Measurements from ENCODE around the gene TECPR2.
A peak's percentile ranks its signal among the peaks of the same experiment; 100 is the strongest.

Gene TECPR2

DNA sequence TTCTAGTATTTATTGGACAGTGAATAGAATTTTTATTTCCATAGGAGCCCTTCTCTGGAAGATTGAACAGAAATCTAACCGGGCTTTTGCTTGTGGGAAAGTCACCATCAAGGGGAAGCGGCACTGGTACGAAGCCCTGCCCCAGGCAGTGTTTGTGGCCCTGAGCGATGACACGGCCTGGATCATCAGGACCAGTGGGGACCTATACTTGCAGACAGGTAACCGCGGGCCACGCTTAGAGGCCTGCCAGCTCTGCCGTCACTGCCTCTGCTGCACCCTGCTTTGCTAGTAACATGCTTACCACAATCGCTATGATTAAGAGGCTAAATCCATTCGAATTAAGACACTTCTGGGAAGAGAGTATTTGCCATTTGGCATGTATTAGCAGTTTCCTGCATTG is 77.7 kb downstream of the TECPR2 start:
- no peak overlapping the region for H4K8ac ChIP-seq (ENCODE audit: low read depth, low read length)
- H2BK120ac ChIP-seq (ENCODE audit: insufficient read depth, low read length, poor library complexity) = no peak overlapping the region
- H3K9ac ChIP-seq (ENCODE audit: low read length) = no peak overlapping the region
- no peak overlapping the region for H3K4ac ChIP-seq (ENCODE audit: low read depth, low read length)
- no CpG with 5 or more reads among the region's 11 CpGs for WGBS (ENCODE audit: extremely low coverage, insufficient coverage, insufficient read length)
- H4K91ac ChIP-seq (ENCODE audit: low read depth, low read length) = no peak overlapping the region
- H3K4me1 ChIP-seq (ENCODE audit: control insufficient read depth in 1 of 2, insufficient read depth in 2 of 2, low read length in 2 of 2) = peaks cover 5 to 11% of the 10 kb centered on the region in 2 experiments
- no peak overlapping the region for H3K23ac ChIP-seq (ENCODE audit: low read length)
- H3K18ac ChIP-seq (ENCODE audit: low read length) = no peak overlapping the region
- no peaks in the 10 kb centered on the region for H3K27me3 ChIP-seq (ENCODE audit: insufficient read depth, low read length)
- no peak overlapping the region for H3K14ac ChIP-seq (ENCODE audit: low read length)
- no peak overlapping the region for H3K4me3 ChIP-seq (ENCODE audit: low read depth, low read length)
- H3K36me3 ChIP-seq (ENCODE audit: control insufficient read depth in 1 of 2, insufficient read depth in 2 of 2, low read length in 2 of 2) = peaks cover 24 to 26% of the 10 kb centered on the region in 2 experiments
- no peak overlapping the region for H4K12ac ChIP-seq (ENCODE audit: low read depth, low read length)
- H3K79me1 ChIP-seq (ENCODE audit: low read length) = no peaks in the 10 kb centered on the region
- no peak overlapping the region for H2AFZ ChIP-seq (ENCODE audit: insufficient read depth, low read length, poor library complexity)
- H3K4me2 ChIP-seq (ENCODE audit: low read length) = no peak overlapping the region
- no peaks in the 10 kb centered on the region for H3K9me3 ChIP-seq (ENCODE audit: insufficient read depth, low read depth, low read length)
- no peak overlapping the region for H2BK12ac ChIP-seq (ENCODE audit: low read length)
- DNase-seq = peak; percentile 41 to 53
- no peak overlapping the region for H3K27ac ChIP-seq (ENCODE audit: low read depth, low read length)
- H3K79me2 ChIP-seq (ENCODE audit: control insufficient read depth, insufficient read depth, low read length, poor library complexity) = no peaks in the 10 kb centered on the region
- no peak overlapping the region for H2BK5ac ChIP-seq (ENCODE audit: low read depth, low read length, poor library complexity)
- H2AK5ac ChIP-seq (ENCODE audit: low read length) = no peak overlapping the region

DNA sequence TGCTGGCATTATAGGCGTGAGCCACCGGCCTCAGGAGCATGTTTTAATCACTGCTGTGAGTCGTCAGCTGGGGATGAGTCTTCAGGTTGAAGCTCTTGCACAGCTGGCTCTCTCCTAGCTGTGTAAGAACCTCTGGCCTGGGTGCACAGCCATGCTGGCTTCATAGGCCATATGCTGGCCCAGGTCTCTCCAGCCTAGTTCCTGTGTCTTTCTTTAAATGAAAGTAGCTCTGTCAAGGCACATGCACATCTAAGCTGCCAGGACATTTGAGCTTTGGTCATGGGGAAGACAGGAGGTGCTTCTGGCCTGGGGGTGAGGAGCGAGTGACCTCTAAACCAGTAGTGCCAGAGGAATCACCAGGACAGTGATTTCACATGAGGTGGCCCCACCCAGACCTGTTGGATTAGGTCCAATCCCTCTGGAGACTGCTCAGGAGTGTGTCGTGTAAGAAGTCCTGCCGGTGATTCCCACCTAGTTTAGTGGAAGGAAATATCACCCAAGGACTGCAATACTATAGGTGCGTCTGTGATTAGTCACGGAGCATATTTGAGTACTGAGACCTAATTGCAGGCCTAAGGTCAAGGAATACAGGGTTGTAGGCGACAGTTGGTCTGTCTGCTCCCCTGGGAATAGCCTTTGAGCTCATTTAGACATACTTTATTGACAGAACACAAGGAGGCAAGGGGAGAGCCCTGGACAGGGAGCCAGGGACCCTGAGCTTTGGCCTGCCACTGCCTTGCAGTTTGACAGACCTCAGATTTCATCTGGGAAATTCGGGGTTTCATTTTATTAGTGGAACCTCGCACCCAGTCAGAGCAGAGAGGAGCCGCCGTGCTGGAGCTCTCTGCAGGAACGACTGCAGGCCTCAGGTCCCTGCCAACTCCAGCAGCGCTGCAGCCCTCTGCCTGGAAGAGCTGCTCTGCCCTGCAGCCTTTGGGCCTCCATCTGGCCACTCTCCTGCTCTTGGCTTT is 79.8 kb downstream of the TECPR2 start:
- H3K9me3 ChIP-seq (ENCODE audit: insufficient read depth, low read depth, low read length) = peaks cover 2% of the 10 kb centered on the region
- no peak overlapping the region for H3K4me3 ChIP-seq (ENCODE audit: low read depth, low read length)
- H4K8ac ChIP-seq (ENCODE audit: low read depth, low read length) = no peak overlapping the region
- H2BK12ac ChIP-seq (ENCODE audit: low read length) = no peak overlapping the region
- H3K4me2 ChIP-seq (ENCODE audit: low read length) = no peak overlapping the region
- H3K9ac ChIP-seq (ENCODE audit: low read length) = no peak overlapping the region
- H3K4ac ChIP-seq (ENCODE audit: low read depth, low read length) = no peak overlapping the region
- no peak overlapping the region for H3K18ac ChIP-seq (ENCODE audit: low read length)
- H3K23ac ChIP-seq (ENCODE audit: low read length) = no peak overlapping the region
- H4K12ac ChIP-seq (ENCODE audit: low read depth, low read length) = no peak overlapping the region
- H3K27me3 ChIP-seq (ENCODE audit: insufficient read depth, low read length) = no peaks in the 10 kb centered on the region
- H2AFZ ChIP-seq (ENCODE audit: insufficient read depth, low read length, poor library complexity) = no peak overlapping the region
- no peak overlapping the region for H3K14ac ChIP-seq (ENCODE audit: low read length)
- H2BK120ac ChIP-seq (ENCODE audit: insufficient read depth, low read length, poor library complexity) = no peak overlapping the region
- no CpG with 5 or more reads among the region's 15 CpGs for WGBS (ENCODE audit: extremely low coverage, insufficient coverage, insufficient read length)
- peaks cover 26 to 37% of the 10 kb centered on the region in 2 experiments for H3K36me3 ChIP-seq (ENCODE audit: control insufficient read depth in 1 of 2, insufficient read depth in 2 of 2, low read length in 2 of 2)
- H3K79me1 ChIP-seq (ENCODE audit: low read length) = no peaks in the 10 kb centered on the region
- H3K79me2 ChIP-seq (ENCODE audit: control insufficient read depth, insufficient read depth, low read length, poor library complexity) = no peaks in the 10 kb centered on the region
- peaks cover 5 to 11% of the 10 kb centered on the region in 2 experiments for H3K4me1 ChIP-seq (ENCODE audit: control insufficient read depth in 1 of 2, insufficient read depth in 2 of 2, low read length in 2 of 2)
- H3K27ac ChIP-seq (ENCODE audit: low read depth, low read length) = peak overlapping the region; percentile 49
- H2AK5ac ChIP-seq (ENCODE audit: low read length) = no peak overlapping the region
- DNase-seq = peak; percentile 97 to 98
- no peak overlapping the region for H4K91ac ChIP-seq (ENCODE audit: low read depth, low read length)
- no peak overlapping the region for H2BK5ac ChIP-seq (ENCODE audit: low read depth, low read length, poor library complexity)

DNA sequence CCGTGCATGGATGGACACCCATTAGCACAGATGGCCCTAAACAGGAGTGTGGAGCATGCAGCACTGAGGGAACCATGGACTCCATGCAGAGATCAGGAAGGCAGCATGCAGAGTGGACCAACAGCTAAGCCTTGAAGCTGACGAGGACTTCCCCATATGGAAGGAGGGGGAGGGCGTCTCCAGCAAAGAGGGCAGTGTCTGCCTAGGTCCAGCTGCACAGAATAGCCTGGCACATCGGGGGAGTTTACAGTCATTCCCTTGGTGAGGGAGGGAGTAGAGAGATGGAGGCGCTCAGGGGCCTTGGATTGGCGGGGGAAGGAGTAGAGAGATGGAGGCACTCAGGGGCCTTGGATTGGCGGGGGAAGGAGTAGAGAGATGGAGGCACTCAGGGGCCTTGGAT is 82.3 kb downstream of the TECPR2 start:
- Histone ChIP-seq H4K12ac (ENCODE audit: low read depth, low read length) (no peak overlapping the region), H3K9ac (ENCODE audit: low read length) (no peak overlapping the region), H3K18ac (ENCODE audit: low read length) (no peak overlapping the region), H4K8ac (ENCODE audit: low read depth, low read length) (no peak overlapping the region), H3K27ac (ENCODE audit: low read depth, low read length) (no peak overlapping the region), H3K4me2 (ENCODE audit: low read length) (no peak overlapping the region), H3K4me3 (ENCODE audit: low read depth, low read length) (no peak overlapping the region), H2AK5ac (ENCODE audit: low read length) (no peak overlapping the region), H4K91ac (ENCODE audit: low read depth, low read length) (no peak overlapping the region), H3K27me3 (ENCODE audit: insufficient read depth, low read length) (no peaks in the 10 kb centered on the region), H3K79me2 (ENCODE audit: control insufficient read depth, insufficient read depth, low read length, poor library complexity) (no peaks in the 10 kb centered on the region), H2BK12ac (ENCODE audit: low read length) (no peak overlapping the region), H3K79me1 (ENCODE audit: low read length) (no peaks in the 10 kb centered on the region), H3K36me3 (ENCODE audit: control insufficient read depth in 1 of 2, insufficient read depth in 2 of 2, low read length in 2 of 2) (peaks cover 29 to 34% of the 10 kb centered on the region in 2 experiments), H2BK5ac (ENCODE audit: low read depth, low read length, poor library complexity) (no peak overlapping the region), H3K9me3 (ENCODE audit: insufficient read depth, low read depth, low read length) (peaks cover 2% of the 10 kb centered on the region), H3K14ac (ENCODE audit: low read length) (no peak overlapping the region), H2BK120ac (ENCODE audit: insufficient read depth, low read length, poor library complexity) (no peak overlapping the region), H3K4me1 (ENCODE audit: control insufficient read depth in 1 of 2, insufficient read depth in 2 of 2, low read length in 2 of 2) (peaks cover 5 to 9% of the 10 kb centered on the region in 2 experiments), H3K23ac (ENCODE audit: low read length) (peak overlapping the region; percentile 38), H2AFZ (ENCODE audit: insufficient read depth, low read length, poor library complexity) (no peak overlapping the region), H3K4ac (ENCODE audit: low read depth, low read length) (no peak overlapping the region)
- WGBS (ENCODE audit: extremely low coverage, insufficient coverage, insufficient read length) = no CpG with 5 or more reads among the region's 7 CpGs
- no peak for DNase-seq

DNA sequence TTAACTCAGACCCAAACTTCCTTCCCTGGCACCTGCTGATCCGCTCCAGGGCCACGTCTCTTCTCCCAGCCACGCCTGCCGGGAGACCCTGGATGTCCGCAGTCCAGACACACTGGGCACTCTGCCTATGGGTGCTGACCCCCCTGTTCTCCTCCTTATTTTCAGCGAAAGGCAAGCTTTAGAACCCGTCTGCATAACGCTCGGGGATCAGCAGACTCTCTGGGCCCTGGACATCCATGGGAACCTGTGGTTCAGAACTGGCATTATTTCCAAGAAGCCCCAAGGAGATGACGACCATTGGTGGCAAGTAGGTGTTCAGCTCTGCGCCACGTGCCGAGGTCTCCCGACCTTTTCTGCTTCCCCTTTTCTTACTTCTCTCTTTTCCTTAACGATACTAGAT is 82.9 kb downstream of the TECPR2 start:
- H2AK5ac ChIP-seq (ENCODE audit: low read length) = no peak overlapping the region
- H2BK120ac ChIP-seq (ENCODE audit: insufficient read depth, low read length, poor library complexity) = no peak overlapping the region
- H3K79me2 ChIP-seq (ENCODE audit: control insufficient read depth, insufficient read depth, low read length, poor library complexity) = no peaks in the 10 kb centered on the region
- H2BK12ac ChIP-seq (ENCODE audit: low read length) = no peak overlapping the region
- H2AFZ ChIP-seq (ENCODE audit: insufficient read depth, low read length, poor library complexity) = no peak overlapping the region
- no peak overlapping the region for H3K23ac ChIP-seq (ENCODE audit: low read length)
- H4K8ac ChIP-seq (ENCODE audit: low read depth, low read length) = no peak overlapping the region
- no peak overlapping the region for H4K91ac ChIP-seq (ENCODE audit: low read depth, low read length)
- no peak overlapping the region for H3K4ac ChIP-seq (ENCODE audit: low read depth, low read length)
- H3K4me3 ChIP-seq (ENCODE audit: low read depth, low read length) = no peak overlapping the region
- no peak overlapping the region for H4K12ac ChIP-seq (ENCODE audit: low read depth, low read length)
- no peak overlapping the region for H3K14ac ChIP-seq (ENCODE audit: low read length)
- H3K27ac ChIP-seq (ENCODE audit: low read depth, low read length) = no peak overlapping the region
- no peak for DNase-seq
- H3K27me3 ChIP-seq (ENCODE audit: insufficient read depth, low read length) = no peaks in the 10 kb centered on the region
- H3K36me3 ChIP-seq (ENCODE audit: control insufficient read depth in 1 of 2, insufficient read depth in 2 of 2, low read length in 2 of 2) = peaks cover 32 to 37% of the 10 kb centered on the region in 2 experiments
- no peak overlapping the region for H2BK5ac ChIP-seq (ENCODE audit: low read depth, low read length, poor library complexity)
- H3K4me1 ChIP-seq (ENCODE audit: control insufficient read depth in 1 of 2, insufficient read depth in 2 of 2, low read length in 2 of 2) = peaks cover 5 to 9% of the 10 kb centered on the region in 2 experiments
- peaks cover 2% of the 10 kb centered on the region for H3K9me3 ChIP-seq (ENCODE audit: insufficient read depth, low read depth, low read length)
- H3K9ac ChIP-seq (ENCODE audit: low read length) = no peak overlapping the region
- no peaks in the 10 kb centered on the region for H3K79me1 ChIP-seq (ENCODE audit: low read length)
- WGBS (ENCODE audit: extremely low coverage, insufficient coverage, insufficient read length) = no CpG with 5 or more reads among the region's 15 CpGs
- no peak overlapping the region for H3K4me2 ChIP-seq (ENCODE audit: low read length)
- H3K18ac ChIP-seq (ENCODE audit: low read length) = no peak overlapping the region
